Islet precursor cell (in vitro differentiated cells): ENCODE measurements around the gene ST7L.

ENCODE experiments used
- DNase-seq: peaks from one replicate; pipeline ENCODE4 v3.0.0-alpha.2; 2018

ST7L gene

DNA sequence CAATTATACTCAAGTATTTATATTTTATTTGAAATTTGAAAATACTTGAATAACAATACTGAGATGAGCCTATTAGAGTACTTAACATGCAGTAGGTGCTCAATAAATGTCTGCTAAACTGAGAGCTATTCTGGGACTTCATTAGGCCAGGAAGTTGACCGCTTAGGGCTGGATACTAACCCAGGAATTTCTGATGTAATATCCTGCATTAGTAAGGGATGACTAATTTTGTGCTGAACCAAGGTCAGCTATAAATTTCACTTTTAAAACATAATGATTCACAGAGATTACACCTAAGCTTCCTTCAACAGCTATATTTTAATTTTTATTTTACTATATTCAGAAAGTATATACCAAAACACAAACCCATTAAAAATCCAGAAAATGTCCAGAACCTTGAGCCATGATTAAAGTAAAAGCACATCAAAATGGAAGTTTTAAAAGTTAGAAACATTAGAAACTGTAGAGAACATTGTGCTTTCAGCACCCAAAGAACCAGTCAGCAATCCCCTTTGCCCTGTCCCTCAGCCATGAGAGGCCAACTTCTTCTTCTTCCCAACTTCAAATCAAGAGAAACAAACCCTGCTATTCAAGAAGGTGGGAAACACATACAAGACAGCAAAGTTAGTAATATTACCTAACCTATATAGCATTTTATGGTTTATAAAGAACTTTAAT is 74.8 kb downstream of the ST7L start:
- DNase-seq, result no peak

DNA sequence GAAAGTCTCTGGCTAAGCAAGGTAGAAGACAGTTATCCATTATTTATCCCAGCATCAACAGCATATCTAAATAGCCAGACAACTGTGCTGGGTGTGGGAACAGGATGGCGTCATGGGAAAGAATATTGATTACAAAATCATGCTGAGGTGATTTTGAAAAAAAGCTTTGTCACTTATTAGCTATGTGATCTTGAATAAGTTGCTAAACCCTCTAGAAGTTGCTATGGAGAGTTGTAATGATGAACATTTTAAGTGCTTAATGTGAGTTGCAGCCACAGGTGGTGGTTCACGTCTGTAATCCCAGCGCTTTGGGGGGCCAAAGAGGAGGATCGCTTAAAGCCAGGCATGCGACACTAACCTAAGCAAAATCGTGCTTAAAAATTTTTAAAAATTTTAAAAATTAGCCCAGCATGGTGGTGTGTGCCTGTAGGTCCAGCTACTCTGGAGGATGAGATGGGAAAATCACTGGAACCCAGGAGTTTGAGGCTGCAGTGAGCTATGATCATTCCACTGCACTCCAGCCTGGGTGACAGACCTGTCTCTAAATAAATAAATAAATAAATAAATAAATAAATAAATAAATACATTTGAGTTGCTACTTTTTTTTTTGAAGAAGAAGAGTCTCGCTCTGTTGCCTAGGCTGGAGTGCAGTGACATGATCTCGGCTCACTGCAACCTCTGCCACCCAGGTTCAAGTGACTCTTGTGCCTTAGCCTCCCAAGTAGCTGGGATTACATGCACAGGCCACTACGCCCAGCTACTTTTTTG is 76.6 kb downstream of the ST7L start:
- no peak for DNase-seq

DNA sequence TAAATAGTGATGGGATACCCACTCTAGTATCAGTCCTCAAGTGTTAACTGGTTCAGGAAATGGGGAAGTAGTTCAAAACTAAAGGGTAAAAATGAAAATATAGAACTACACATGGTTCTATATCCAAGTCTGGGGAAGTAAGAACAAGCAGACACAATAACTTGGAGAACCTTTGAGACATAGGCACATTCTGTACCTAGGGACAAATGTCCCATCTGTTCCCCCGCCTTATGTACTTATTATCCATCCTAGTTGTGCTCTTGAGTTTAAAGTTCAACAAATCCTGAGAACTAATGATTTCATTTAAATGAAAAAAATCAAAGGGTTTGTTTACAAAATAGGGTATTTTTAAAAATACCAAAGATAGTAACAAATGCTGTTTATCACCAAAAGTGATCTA is 77.6 kb downstream of the ST7L start:
- no peak for DNase-seq

DNA sequence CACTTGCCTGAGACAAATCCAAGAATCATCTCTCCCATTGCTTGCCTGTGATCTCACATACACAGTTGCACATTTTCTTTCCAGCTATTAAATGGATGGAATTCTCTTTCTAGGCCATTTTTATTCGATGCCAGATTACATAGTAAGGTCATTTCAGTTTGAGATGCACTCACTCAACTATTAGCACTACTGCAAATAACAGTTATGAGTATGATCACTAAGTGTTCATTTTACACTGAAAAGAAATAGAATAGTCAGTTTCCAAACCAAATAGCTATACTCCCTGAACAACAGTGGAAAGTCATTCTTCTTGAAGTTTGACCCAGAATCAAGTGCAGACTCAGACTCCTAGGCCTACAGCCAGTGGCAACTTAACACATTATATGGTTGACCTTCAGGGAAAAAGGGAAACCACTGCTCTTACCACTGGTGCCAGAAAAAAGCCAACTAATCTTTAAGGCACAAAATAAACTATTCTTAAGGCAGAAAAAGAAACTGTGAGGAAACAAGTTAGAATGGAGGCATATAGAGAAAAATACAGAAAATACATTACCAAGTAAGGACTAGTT is 78.6 kb downstream of the ST7L start:
- DNase-seq, result no peak

DNA sequence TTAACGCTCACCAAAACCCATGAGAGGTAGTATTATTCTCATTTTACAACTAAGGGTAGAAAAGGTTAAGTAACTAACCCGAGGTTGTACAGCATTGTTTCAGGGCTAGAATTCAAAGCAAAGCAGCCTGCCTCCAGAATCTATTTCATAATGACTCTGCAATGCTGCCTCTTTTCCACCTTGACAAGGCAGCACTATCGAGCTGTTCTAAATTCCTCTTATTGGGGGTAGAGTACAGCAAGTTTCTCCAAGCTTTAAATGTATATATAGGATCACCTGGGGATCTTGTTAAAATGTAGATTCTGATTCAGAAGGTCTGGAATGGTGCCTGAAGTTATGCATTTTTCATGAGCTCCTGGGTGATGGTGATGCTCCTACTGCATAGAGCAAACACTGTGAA is 80.1 kb downstream of the ST7L start:
- DNase-seq, result no peak

DNA sequence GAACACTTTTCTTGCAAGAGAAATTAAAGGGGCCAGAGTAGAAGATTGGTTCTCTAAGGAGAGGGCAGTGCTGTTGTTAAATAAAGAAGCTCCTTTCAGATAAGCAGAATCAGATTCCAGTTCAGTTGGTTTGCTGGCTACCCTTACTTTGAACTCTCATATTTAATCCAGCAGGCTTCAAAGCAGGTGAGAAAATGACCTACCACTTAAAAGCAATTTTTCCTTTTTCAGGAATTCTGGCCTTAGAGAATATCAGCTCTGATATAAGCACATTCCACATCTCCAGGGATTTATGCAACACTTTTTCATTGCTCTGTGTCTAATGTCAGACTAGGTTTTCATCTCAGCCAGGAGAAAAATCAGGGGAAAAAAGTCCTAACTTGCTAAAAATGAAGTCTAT is 81.5 kb downstream of the ST7L start:
- DNase-seq, result no peak

DNA sequence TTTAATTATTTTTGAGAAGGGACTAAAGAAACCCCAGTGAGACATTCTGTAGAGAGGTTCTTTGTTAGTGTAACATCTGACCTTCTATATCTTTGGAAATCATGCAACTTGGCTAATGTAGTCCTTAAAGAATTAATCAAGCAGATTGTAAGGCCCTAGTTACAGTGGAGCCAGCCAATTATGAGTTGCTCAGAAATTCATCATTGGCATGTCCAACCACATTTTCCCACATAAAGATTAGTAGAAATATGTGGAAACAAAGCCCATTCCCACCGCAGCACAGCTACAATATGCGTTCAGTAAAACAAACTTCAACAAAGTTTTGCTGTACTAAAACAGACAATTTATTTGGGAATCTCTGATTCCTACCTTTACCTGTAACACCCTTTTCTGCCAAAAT is 82.4 kb downstream of the ST7L start:
- no peak for DNase-seq

DNA sequence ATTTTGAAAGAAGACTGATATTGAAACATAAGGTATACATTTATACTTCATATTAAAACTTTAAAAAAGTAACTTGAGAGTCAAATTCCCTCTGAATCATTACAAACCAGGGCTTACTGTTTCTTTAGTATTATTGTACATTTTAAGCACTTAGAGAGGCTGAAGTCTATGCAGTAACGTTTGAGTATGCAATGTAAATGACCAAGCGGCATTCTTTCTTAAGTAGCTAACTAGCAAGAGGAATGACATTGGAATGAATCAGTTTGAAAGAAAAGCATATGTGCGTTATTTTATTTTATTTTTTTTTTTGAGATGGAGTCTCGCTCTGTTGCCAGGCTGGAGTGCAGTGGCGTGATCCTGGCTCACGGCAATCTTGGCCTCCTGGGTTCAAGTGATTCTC is 85.9 kb downstream of the ST7L start:
- no peak for DNase-seq

DNA sequence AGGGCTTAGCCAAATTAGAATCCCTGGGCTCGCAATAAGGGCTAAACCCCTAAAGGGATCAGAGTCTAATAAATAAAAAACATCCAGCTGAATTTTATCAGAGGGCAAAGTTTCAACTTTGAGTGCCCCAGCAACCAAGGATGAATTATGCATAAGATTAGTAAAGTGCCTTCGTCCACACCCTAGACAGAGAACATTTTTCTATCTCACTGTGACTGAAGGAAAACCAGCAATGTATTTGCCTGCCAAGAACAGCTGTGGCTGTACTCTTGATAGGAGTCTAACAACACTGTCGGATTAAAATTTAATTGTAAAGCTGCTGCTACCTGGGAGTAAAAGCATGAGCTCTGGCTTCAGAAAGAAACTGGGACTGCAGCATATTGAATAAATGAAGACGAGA is 86.9 kb downstream of the ST7L start:
- DNase-seq, result no peak

DNA sequence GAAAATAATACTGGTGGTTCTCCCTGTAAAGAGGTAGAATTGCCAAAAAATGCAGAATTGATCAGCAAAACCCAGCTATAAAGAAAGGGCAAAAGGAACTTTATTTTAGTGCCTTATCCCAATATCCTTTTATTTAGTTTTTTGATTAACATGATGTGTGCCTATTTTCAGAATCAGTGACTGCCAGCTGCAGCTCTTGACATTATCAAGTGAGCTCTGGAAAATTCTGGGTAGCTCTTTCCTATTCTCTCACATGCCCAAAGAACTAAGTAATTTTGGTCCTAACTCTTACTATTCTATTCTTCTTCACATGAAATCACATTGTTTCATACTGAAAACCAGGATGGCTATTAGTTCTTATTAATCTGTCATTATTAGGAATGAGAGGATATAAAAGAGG is 88.1 kb downstream of the ST7L start:
- DNase-seq, result no peak

DNA sequence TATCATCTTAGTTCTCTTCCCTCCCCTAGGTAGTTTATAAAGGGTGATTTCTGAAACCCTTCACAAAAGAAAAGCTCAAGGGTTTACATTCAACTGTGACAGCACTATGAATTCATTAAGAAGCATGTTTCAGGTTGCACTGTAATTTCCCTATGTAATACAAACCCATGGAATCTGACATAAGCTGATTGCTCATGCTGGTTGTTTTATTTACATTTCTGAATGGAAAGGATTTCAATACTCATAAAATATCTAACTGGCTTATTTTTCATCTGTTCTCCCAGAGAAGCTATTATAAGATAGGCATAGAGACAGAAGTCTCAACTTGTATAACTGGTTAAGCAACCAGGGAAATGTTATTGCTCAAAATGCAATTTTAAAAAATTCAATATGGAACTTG is 89.6 kb downstream of the ST7L start:
- no peak for DNase-seq

DNA sequence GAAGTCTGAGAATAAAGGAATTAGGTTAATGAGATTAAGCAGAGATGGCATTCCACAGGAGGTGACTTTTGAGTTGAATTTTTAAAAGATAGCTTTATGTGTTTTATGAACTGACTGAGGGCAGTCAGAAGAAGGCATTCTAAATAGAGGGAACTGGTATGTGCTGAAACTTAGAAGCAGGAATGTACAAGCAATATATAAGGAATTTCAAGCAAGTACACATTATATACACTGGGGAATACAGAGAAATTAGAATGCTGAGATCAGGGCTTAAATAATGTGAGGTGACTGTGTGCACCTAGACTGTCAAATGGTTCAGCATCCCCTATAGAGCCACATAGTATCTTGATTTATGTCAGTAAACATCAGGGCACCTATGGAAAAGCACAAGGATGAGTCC is 90.9 kb downstream of the ST7L start:
- DNase-seq, result no peak

DNA sequence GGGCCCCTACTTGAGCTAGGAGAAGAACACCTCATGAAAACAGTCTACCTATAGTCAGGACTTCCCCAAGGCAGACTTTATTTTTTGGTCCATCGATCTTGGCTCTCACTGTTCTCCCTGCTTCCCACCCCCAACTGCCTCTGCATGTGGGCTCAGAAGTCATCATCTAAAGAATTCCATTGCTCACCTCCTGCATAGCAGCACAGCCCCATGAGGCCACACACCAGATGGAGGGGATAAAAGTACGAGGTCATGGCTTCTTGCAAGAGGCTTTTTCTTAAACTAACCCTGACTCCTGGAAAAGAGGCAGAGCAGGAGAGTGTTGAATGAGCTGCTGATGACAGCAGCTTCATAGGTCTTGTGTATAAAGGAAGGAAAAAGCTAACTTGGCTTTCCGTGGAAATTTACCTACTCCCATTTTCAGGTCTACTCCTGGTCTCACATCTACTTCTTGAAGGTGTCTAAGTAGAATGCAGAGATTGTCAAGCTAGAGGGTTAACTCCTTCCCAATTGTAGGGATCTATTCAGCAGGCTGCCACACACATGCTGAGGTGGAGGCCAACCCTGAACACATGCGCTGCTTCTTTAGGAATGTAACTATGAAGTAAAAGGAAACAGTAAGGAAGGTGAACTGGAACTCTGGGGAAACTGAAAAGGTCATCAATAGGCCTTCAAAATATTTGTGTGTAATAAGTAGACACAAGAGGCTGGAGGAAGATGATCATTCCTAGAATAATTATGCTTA is 91.5 kb downstream of the ST7L start:
- peak; percentile 69 for DNase-seq

DNA sequence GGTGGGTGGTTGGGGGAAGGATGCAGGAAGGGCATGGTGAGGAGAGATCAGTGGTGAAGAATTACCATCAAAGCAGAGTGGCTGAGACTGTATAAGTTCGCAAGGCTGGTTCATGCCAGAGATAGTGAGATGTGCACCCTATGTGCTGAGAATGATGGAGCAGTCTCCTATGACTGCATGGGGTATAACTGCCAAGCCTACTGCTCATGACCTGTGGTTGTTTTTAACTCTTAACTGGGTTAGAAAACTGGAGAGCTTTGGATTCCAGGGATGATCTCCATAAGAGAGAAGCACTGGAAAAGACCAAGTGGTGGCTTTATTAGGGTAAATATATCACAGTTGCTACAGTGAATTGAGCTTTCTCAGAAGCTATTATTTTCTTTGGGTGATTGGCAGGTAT is 94.0 kb downstream of the ST7L start:
- DNase-seq, result no peak

DNA sequence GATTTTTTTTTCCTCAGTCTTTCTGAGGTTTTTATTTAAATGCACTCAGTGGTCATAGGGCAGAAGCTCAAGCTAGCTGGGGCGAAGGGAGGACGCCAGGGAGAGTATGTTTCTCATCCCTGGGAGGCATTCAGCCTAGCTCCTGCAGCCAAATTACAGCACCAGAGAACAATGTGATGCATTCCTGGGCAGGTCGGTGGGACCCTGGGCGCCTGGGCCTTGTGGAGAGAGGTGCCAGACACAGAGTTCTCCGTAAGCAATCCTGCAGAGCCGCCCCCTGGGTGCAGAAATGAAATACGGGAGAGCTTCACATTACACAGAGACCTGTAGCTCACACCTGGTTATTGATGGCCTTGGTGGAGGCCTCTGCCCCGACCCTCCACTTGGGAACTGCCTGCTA is 94.7 kb downstream of the ST7L start:
- peak; percentile 98 for DNase-seq

DNA sequence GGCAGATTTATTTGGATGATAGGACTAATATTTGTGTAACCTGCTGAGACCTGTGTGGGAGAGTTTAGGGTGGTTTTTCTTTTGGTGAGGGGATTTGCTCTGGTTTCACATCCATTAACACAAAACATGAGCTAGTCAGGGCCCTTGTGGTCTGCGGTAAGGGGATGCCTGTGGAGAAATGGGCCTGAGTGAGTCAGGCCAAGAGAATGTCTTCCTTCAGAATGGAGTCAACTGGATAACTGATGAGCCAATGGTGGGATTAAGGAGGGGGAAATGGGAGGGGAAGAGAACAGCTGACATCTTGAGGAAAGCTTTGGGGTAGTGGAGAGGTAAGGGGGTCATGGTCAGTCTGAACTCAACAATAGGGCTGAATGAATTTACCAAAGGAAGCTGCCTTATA is 96.3 kb downstream of the ST7L start:
- DNase-seq, result peak; percentile 96

DNA sequence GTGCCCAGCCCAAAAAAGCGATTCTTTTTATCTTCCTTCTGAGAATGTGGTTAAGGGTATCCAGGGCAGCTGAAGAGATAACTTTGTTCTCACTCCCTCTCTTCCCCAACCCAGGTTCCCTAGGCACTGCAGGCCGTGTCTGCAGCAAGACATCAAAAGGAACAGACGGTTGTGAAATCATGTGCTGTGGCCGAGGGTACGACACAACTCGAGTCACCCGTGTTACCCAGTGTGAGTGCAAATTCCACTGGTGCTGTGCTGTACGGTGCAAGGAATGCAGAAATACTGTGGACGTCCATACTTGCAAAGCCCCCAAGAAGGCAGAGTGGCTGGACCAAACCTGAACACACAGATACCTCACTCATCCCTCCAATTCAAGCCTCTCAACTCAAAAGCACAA is 98.8 kb downstream of the ST7L start:
- peak; percentile 72 for DNase-seq

DNA sequence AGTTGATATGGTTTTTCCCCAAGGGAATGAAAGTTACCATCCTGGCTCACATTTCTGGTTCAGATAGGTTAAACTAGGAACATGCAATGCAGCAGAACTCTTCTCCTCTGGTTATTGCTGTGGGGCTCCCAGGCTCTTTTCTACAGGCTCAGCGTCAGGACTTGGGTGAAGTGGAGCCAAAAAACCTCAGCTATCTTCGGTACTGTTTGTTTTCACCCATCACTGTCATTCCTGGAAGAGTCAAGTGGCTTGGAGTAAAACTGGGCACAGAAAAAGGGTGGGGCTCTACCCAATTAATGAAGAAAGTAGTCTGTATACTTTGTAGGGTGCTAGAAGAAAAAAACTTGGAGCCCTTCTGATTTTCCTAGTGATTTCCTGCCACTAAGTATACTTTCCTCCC is 100.8 kb downstream of the ST7L start:
- DNase-seq, result no peak

DNA sequence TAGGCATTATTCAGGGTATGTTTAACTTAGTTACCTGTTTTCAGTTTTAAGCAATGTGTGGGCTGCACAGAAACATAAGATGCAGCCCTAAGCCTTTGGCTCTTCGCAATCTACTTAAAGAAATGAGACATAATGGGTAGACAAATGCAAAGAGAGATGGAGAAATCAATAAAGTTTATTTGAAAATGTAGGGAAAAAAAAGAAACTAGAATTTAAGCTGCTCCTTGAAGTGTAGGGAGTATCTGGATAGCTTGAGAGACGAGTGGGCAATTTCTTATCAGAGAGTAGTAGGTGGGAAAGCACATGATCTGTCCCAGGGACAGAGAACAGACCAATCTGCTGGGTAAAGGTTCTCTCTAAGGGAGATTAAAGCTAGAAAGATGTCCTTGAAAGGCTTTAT is 101.3 kb downstream of the ST7L start:
- DNase-seq, result no peak

DNA sequence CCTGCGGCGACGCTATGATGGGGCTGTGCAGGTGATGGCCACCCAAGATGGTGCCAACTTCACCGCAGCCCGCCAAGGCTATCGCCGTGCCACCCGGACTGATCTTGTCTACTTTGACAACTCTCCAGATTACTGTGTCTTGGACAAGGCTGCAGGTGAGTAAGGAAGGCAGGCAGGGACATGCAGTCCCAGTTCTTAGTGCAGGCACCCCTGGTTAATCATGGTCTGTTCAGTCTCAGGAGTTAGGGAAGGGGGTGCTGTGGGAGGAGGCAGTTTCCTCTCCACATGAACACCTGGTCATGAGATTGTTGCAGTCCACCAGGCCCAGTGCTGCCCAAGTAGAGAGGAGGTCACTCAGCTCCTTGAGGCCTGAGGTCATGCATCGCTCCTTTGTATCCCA is 101.7 kb downstream of the ST7L start:
- no peak for DNase-seq

DNA sequence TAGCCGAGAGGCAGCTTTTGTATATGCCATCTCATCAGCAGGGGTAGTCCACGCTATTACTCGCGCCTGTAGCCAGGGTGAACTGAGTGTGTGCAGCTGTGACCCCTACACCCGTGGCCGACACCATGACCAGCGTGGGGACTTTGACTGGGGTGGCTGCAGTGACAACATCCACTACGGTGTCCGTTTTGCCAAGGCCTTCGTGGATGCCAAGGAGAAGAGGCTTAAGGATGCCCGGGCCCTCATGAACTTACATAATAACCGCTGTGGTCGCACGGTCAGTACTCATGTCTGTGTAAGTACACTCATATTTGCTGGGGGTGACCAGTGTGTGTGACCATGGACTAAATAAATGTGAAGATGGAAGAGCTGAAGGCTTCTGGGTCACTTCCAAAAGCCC is 102.8 kb downstream of the ST7L start:
- DNase-seq, result no peak

DNA sequence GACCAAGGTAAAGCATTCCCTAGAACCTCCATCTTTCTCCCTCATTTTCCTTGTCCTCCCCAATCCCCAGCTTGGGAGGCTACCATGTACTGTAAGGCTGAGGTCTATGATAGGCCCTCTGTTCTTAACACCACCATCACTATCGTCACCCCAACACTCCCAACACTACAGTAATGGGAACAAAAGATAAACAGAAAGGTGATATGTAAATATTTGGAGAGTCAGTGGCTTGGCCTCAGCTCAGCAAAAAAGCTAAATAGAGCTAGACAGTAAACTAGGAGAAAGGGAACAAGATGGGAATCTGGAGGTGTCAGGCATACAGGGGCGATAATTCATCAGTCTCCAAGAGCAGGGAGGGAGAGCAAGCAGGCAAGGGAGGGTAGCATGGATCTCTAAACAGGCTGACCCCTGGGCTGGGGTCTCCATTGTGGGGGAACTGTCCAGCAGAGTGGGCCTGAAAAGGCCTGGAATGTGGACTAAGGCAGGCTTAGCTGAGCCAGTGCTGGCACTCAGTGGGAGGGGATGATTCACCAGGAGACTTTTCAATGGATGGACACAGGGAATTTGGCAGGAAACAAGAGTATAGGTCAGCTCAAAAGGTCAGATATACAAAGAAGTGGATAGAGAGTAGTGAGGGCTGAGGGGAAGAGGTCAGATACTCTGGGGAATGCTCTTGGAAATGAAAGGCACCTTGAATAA is 103.5 kb downstream of the ST7L start:
- peak; percentile 85 for DNase-seq

DNA sequence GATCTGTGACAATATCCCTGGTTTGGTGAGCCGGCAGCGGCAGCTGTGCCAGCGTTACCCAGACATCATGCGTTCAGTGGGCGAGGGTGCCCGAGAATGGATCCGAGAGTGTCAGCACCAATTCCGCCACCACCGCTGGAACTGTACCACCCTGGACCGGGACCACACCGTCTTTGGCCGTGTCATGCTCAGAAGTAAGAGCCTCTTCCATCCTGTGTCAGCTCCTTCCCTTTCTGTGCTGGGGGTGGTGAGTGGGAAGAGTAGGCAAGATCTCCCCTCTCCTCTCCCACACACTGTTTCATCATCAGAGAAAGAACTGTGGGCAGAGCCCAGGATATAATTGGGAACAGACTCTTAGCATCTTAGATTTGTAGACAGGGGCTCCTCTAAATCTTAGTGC is 104.0 kb downstream of the ST7L start:
- no peak for DNase-seq
